ENCODE data around the gene ZNF362. TPM values are rescaled to one million over a fixed set of nuclear protein-coding genes. Genes with fewer than 3 reads are reported as not detected.
"Not testable (repeated sequence)": the region's sequence is repeated elsewhere in the genome, so short reads cannot be mapped to it uniquely, and the experiment has no call there.

Gene ZNF362
- total RNA-seq, 2 donors from 2014 or later: 8.9 to 9.8 TPM

GRCh38 chr1:33307494-33307864 is 51.2 kb downstream of the ZNF362 start:
- DNase-seq: no peak
- Histone ChIP-seq H3K4me1 (no peaks in the 10 kb centered on the region), H3K27me3 (peaks cover 6% of the 10 kb centered on the region), H3K9ac (ENCODE audit: low read depth in 2 of 2, low read length in 2 of 2) (no peak overlapping the region), H3K27ac (no peak overlapping the region), H3K9me3 (no peaks in the 10 kb centered on the region), H3K4me3 (no peak overlapping the region), H3K36me3 (no peaks in the 10 kb centered on the region)
- intact Hi-C loops (cut with DNase I): no loop called here
- no peak for TF ChIP-seq CTCF (IDR thresholded peaks at IDR 0.05)

- H3K4me3 ChIP-seq; H3K4me1 ChIP-seq; intact Hi-C loops (cut with DNase I); H3K9me3 ChIP-seq; H3K36me3 ChIP-seq; H3K27ac ChIP-seq; DNase-seq; H3K9ac ChIP-seq (ENCODE audit: low read depth in 2 of 2, low read length in 2 of 2); H3K27me3 ChIP-seq: not testable (repeated sequence)
These were observed 53.1 kb downstream of the ZNF362 start for GRCh38 chr1:33309351-33309750.

DNA sequence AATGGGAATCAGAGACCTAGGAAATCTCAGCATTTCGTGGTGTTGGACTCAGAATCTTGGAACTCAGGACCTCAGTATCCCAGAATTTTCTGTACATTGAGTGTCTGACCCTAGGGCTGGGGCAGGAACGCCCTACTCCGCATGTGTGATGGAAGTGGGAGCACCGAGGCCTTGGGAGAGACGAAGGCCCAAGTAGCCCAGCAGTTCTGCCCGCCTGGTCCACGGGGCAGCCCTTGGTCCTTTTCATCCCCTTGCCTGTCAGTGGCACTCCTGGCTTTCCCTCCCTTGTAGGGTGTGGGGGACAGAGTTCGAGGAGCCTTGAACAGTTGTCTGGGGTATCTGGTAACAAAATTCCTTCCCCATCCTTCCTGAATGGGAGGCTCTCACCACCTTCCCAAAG is 54.4 kb downstream of the ZNF362 start:
- no peak for DNase-seq

GRCh38 chr1:33311706-33312412 is 55.6 kb downstream of the ZNF362 start:
- no peaks in the 10 kb centered on the region for H3K36me3 ChIP-seq
- H3K27me3 ChIP-seq: peaks cover 4% of the 10 kb centered on the region
- no peaks in the 10 kb centered on the region for H3K9me3 ChIP-seq
- H3K9ac ChIP-seq (ENCODE audit: low read depth in 2 of 2, low read length in 2 of 2): no peak overlapping the region
- TF ChIP-seq CTCF (IDR thresholded peaks at IDR 0.05): no peak
- no peak overlapping the region for H3K27ac ChIP-seq
- no peaks in the 10 kb centered on the region for H3K4me1 ChIP-seq
- DNase-seq: no peak
- intact Hi-C loops (cut with DNase I): no loop called here
- H3K4me3 ChIP-seq: no peak overlapping the region

More for the DNA sequence above, 54.4 kb downstream of the ZNF362 start:
- Histone ChIP-seq H3K27ac (no peak overlapping the region), H3K9me3 (no peaks in the 10 kb centered on the region), H3K4me3 (no peak overlapping the region), H3K27me3 (peaks cover 6% of the 10 kb centered on the region), H3K9ac (ENCODE audit: low read depth in 2 of 2, low read length in 2 of 2) (no peak overlapping the region), H3K4me1 (no peaks in the 10 kb centered on the region), H3K36me3 (no peaks in the 10 kb centered on the region)
- intact Hi-C loops (cut with DNase I): no loop called here
- no peak for TF ChIP-seq CTCF (IDR thresholded peaks at IDR 0.05)

GRCh38 chr1:33312413-33312749 is 56.1 kb downstream of the ZNF362 start:
- Histone ChIP-seq H3K4me3 (no peak overlapping the region), H3K36me3 (no peaks in the 10 kb centered on the region), H3K27ac (no peak overlapping the region), H3K9ac (ENCODE audit: low read depth in 2 of 2, low read length in 2 of 2) (no peak overlapping the region), H3K4me1 (no peaks in the 10 kb centered on the region), H3K27me3 (no peaks in the 10 kb centered on the region), H3K9me3 (no peaks in the 10 kb centered on the region)
- intact Hi-C loops (cut with DNase I): no loop called here
- no peak for TF ChIP-seq CTCF (IDR thresholded peaks at IDR 0.05)
- no peak for DNase-seq

DNA sequence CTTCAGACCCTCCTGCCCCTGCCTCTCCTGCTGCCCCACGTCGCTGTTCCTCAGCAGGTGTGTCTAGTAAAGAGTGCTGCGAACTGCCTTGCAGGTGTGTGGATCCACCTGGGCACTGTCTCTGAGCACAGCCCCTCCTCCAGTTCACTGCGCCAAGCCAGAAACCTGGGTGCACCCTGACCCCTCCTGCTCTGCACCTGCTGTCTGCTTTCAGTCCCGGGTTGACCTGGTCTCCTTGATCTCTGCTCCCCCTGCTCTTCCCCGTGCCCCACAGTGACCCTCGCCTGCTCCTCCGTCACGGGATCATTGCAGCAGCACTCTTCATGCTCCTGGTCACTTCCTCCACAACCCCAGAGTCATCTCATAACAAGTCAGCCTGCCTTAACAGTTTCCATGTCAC is 58.1 kb downstream of the ZNF362 start:
- no peaks in the 10 kb centered on the region for H3K36me3 ChIP-seq
- intact Hi-C loops (cut with DNase I): no loop called here
- DNase-seq: no peak
- TF ChIP-seq CTCF (IDR thresholded peaks at IDR 0.05): no peak
- no peak overlapping the region for H3K4me3 ChIP-seq
- no peaks in the 10 kb centered on the region for H3K4me1 ChIP-seq
- H3K9me3 ChIP-seq: no peaks in the 10 kb centered on the region
- no peak overlapping the region for H3K27ac ChIP-seq
- H3K27me3 ChIP-seq: no peaks in the 10 kb centered on the region
- no peak overlapping the region for H3K9ac ChIP-seq (ENCODE audit: low read depth in 2 of 2, low read length in 2 of 2)

Measured in colonic mucosa (tissue), 4 donors.